Head of caudate nucleus (tissue), 42 donors: Measurements from ENCODE around the gene FARP1.
"Not testable (repeated sequence)": the region's sequence is repeated elsewhere in the genome, so short reads cannot be mapped to it uniquely, and the experiment has no call there.

Experiments used
- DNase-seq, 42 donors: peaks; one replicate each; pipeline versions ENCODE4 v3.0.0 to v3.0.0-alpha.2; 2020 to 2021; ENCODE audit warnings: mixed read lengths in 7 of 42
- intact Hi-C: fragments of 100-400 bp; cut with DNase I; formaldehyde crosslinking; loops from one replicate; pipeline ENCODE4 v1.15.0; 2022

Gene FARP1

DNA sequence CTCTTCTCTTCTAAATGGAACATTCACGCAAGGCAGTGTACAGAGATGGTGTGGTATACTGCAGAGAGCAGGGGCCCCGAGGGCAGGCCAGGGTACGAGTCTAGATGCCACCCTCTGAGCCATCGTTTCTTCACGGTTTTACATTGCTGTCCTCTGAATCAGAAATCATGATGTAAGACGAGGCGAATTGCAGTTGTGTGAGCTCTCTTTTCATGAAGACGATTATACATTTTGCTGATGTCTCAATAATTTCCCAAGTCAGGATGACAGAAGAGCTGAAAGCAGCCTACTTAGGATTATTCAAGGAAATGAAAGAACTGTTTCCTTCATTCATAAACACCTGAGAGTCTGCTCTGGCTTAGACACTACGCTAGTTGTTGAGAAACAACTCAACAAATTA lies 127.9 kb downstream of the FARP1 start:
- DNase-seq: no peak
- intact Hi-C loops: no loop called here

DNA sequence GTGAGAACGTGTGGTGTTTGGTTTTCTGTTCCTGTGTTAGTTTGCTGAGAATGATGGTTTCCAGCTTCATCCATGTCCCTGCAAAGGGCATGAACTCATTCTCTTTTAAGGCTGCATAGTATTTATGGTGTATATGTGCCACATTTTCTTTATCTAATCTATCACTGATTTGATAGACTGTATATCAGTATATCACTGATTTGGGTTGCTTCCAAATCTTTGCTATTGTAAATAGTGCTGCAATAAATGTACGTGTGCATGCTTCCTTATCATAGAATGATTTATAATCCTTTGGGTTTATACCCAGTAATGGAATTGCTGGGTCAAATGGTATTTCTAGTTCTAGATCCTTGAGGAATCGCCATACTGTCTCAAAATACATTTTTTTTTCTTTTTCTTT lies 128.8 kb downstream of the FARP1 start:
- DNase-seq, intact Hi-C loops: not testable (repeated sequence)

DNA sequence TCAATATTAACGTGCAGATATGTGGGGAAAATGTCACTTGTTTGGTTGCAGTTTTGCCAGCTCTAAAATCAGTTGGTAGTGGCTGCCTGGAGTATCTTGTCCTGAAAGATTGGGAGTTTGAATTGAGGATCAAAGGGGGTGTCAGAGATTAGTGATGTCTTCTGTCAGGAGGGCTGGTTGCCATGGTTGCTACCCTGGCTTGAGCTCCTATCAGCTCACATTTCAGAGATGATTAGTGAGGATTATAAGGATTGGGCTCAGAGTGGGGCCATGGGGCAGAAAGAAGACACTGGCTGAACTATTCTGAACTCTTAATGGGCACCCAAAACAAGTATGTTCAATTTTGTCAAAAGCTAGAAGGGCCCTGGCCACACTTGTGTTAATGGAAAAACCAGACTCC lies 129.7 kb downstream of the FARP1 start:
- intact Hi-C loops: no loop called here
- DNase-seq: no peak

DNA sequence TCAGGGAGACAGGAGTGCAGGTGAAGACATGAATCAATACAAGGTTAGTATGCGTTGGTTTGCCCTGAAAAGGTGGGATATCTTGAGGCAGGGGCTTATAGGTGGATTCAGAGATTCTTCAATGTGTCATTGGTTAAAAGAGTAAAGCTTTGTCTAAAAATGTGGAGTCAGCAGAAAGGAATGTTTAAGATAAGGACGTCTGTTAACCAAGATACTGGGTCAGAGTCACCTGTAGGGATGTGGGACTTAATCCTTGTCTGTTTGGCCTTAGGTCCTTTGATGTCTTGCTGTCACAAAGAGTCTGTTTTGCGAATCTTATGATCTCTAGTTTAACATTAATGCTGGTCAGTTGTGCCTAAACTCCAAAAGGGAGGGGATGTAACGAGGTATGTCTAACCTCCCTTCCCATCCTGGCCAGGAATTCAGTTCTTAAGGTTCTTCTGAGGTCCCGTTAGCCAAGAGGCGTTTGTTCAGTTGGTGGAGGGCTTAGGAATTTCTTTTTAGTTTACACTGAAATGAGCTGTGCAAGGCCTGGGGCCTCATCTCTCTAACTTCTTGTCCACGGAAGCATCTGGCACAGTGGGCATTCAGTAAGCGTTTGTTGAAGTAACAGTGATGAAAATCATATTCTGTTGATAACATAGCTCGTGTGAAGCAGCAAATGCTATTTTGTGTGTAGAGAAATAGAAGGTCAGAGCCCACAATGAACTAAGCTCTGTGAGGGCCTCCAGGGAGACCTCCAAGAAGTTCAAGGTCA lies 130.4 kb downstream of the FARP1 start:
- DNase-seq: no peak
- intact Hi-C loops: no loop called here

DNA sequence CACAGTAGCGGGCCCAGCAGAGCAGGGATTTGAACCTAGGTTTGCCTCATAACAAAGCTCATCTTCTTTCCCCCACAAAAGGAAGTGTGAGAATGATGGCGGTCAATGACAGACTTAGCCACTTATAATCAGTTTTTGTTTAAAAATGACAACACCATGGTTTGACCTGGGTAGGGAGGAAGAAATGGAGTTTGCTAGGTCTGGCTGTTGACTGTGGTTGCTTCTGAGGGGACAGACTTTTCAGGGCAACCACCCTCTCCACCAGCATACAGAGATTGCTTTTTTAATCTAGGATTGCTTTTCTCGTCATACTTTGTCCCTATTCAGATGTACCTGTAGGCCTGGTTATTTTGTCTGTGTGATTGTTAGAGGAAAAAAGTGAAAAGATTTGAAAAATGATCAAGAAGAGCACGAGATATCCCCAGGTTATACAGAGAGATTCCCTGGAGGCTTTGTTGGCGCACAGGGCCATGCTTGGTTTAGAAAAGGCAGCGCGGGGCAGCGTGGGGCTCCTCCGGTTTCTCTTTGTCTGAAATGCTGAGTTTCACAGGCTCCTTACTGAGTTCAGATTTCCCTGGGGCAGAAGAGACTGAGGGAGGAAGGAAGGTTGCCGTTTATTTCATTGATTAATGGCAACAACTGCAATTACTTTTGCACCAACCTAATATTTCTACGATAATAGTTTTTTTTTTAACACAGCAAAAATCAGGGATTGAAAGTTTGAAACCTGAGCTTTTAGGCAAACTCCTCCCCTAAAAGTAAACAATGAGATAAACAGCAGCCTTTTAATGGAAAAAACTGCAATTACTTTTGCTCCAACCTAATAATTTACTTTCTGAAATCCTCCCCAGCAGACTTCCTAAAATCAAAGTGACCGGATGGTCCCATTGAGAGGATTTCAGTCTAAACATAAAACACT lies 131.2 kb downstream of the FARP1 start:
- DNase-seq: peak in 1 of 42 donors; percentile 13

DNA sequence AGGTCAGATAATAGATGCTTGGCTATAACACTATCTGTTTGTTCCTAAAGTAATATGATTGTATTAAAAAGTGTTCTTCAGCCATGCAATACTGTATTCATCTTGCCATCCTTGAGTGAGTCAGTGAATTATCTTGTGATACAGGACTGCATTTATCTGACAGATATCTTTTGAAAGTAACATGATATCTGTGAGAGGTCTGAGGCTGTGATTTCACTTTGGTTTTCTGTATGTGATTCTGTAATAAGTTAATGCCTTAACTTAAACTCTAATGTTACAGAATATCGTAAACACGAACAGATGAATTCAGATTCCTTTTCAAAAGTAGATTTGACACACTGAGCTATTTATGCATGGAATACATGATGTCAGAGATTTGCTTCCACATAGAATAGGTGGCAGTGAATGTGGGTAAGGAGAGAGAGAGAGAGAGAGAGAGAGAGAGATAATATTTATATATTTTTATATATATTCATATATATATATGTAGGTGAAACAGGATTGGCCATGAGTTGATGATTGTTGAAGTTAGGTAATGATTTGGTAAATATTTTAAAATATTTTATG lies 132.1 kb downstream of the FARP1 start:
- intact Hi-C loops: no loop called here
- no peak for DNase-seq

More for the DNA sequence above, 131.2 kb downstream of the FARP1 start:
- intact Hi-C loops: no loop called here

DNA sequence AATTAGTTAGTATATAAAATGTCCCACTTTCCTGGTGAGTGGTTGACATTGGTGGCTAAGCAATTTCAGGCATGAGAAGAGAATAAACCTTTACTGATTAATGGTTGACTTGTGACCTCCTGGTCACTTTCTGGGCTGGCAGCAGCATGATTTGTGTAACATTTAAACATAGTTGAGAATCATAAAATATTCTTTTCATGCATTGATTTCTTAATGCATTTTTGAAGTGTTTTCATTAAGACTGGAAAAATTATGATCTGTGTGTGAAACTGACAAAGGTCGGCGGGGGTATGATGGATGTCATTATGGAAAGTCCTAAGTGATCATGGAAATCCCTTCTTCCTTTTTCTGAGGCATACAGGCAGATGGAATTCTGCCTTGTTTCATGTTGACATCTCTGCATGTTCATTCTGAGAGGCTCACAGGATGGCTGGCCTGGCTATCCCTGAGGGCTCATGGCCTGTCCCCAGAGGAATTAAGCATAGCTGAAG lies 132.8 kb downstream of the FARP1 start:
- intact Hi-C loops: no loop called here
- DNase-seq: no peak

DNA sequence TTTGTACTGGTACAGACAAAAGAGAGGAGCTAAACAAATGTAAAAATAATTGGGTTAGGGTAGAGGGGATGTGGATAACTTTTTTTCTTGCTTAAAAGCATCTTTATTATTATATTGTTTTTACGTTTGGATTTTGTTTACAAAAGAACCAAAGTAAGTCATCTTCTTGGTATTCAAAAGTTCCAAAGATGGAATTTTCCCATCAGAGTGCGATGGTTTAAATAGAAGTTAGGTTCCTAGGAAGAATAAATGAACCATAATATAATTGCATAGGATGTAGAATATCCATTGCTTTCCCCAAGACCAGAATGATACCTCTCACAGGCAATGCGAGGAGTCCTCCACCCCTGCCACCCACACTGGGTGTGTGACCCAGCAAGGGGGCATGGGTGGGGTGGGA lies 133.6 kb downstream of the FARP1 start:
- intact Hi-C loops: no loop called here
- no peak for DNase-seq

DNA sequence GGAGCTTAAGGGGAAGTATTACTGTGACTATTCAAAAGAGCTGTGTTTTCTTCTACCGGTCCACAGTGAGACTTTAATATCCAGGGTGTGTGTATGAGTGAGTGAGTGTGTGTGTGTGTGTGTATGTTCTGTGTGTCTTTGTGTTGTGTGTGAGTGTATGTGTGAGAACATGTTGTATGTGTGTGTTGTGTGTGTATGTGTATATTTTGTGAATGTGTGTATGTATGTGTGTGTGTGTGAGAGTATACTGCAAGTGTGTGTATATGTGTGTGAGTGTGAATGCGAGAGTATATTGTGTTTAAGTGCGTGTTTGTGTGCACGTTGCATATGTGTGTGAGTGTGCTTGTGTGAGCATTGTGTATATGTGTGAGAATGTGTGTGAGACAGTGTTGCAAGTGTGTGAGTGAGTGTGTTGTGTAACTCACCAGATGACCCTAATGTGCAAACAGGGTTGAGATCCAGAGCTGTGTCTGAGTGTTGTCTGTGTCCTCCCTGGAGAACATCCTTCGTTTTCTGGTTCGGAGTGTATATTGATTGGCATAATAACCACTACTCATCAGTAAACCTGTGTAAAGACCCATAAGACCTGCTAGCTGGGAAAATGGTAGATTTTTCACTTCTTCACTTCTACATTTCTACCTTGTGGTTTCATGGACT lies 135.3 kb downstream of the FARP1 start:
- intact Hi-C loops: no loop called here
- DNase-seq: no peak

DNA sequence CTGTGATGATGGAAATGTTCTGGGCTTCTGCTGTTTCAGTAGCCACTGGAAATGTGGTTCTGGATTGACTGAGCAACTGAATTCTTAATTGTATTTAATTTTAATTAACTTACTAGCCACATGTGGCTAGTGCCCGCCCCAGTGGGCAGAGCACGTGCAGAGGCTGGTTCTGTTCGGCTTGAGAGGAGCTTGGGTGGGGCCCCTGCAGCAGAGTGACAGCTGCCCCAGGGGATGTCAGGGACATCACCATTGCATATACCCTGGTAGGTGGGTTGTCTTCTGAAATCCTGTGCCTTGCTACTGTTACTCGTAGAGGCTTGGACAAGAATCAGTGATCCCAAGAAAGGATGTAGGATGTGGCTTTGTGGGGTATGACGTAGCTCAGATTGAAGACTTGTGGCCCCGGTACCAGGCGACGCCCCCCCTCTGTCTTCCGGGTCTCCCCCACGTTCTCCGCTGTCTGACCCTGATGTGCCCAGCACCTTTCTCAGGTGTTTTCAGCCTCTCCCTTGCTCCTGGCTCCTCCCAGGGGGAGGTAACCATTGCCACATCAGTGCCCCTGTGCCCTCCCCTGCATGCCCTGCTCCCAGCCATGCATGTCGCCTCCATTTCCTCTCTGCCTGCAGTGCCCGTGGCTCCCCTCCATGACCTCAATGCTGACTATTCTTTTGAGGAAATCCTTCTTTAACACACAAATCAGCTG lies 136.7 kb downstream of the FARP1 start:
- intact Hi-C loops: no loop called here
- DNase-seq: peak in 1 of 42 donors; percentile 40

DNA sequence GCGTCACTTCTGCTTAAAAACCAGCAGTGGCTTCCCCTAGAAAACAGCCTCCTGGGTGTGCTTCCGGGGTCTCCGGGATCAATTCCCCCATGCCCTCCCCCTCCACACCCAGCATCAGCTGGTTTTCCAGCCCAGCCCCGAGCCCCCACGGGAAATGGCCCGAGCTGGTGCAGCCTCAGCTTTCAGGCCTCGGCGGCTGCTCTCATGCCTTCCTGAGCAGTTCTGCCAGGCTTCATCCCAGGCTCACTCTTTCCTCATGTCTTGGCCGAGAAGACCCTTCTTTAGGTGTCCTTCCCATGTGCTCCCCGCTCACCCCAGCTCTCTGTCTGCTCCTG lies 137.2 kb downstream of the FARP1 start:
- intact Hi-C loops: no loop called here
- no peak for DNase-seq

DNA sequence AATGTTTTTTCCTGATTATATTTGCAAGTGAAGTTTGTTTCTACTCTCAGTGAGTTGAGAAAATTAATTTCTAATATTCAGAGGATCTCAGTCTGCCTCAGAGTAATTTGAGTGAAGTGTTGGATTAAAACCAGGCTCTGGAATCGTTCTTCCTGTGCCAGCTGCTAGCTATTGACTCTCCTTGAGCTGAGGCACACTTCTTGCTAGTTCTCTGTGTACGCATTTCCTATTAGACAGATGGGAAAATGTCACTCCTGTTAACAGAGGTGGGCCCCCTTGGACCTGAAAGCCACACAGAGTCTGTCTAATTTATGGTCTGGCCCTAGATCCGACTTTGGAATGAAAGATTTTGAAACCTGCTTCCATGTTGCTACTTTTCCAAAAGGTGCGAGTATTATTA lies 141.8 kb downstream of the FARP1 start:
- intact Hi-C loops: no loop called here
- no peak for DNase-seq

DNA sequence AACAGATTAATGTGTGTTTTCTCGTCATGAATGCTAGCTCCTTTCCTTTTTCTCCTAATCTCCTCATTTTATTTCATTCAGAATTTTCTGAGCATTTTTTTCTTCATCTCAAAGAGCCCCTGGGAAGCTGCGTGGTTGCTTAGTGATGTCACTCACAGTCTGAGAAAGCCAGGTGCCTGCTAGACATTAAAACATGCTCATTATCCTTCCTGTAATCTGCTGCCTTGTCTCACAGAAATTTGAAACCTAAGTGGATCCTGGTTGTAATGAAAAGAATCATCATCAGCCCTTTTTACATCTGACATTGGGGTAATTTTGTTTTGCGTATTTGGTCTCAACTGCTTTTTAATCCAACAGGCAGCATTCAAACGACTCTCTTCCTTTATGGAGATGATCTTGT lies 142.4 kb downstream of the FARP1 start:
- no peak for DNase-seq
- intact Hi-C loops: no loop called here

DNA sequence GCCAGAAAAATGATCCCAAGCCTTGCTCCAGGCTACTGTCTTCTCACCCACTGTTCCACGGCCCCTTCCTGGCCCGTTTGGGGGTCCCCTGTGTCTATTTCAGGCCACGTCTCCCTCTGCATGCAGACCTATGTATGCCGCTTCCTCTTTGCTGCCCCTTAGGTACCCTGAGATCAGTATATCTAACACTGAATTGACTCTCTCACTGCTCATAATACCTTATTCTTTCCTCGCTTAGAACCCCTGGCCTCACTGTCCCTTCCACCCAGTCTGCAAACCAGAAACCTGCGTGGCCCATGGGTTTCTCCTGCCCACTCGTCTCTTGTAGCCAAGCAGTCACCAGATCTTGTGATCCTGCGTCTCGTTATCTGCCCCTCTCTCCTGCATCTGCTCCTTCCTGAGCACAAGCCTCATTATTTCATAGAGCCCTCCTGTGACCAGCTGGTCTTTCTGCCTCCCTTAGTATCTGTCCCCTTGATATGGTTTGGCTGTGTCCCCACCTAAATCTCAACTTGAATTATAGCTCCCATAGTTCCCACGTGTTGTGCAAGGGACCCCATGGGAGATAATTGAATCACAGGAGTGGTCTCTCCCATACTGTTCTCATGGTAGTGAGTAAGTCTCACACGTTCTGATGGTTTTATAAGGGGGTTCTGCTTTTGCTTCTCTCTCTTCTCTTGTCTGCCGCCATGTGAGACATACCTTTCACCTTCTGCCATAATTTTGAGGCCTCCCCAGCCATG lies 143.1 kb downstream of the FARP1 start:
- intact Hi-C loops: no loop called here
- no peak for DNase-seq

DNA sequence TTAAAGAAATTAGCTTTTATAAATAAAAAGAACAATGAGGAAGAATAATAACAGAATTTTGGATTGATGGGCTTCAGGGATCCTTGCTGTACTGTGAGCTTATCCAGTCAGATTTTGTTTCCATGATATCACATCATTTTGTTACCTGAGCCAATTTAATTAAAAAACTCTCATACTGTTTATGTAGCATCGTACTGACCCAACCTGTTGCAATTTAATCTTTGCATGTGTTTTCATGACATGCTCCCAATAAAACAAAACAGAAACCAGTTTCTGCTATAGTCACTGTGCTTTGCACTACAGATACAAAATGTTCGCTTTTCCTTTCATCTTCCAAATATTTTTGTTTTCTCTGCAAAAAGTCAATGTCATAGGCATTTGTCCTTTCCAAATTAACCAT lies 143.9 kb downstream of the FARP1 start:
- intact Hi-C loops: no loop called here

DNA sequence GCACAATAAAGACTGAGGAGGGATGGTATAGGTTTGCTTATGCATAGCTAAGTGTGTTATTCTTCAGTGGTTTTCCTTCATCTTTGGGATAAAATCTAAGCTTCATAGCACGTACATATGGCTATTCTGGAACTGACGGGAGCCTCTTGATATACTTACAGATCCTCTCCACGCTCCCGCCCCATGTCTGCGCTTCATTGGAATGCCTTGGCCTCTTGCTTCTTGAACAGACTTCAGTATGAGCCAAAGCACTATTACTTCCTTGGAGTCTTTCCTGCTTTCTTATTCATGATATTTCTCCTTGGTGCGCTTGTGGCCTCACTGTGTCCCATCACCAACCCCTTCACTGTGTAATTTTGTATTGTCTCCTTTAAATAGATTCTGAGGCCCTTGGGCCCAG lies 145.3 kb downstream of the FARP1 start:
- DNase-seq: no peak
- intact Hi-C loops: no loop called here

More for the DNA sequence above, 143.9 kb downstream of the FARP1 start:
- no peak for DNase-seq

DNA sequence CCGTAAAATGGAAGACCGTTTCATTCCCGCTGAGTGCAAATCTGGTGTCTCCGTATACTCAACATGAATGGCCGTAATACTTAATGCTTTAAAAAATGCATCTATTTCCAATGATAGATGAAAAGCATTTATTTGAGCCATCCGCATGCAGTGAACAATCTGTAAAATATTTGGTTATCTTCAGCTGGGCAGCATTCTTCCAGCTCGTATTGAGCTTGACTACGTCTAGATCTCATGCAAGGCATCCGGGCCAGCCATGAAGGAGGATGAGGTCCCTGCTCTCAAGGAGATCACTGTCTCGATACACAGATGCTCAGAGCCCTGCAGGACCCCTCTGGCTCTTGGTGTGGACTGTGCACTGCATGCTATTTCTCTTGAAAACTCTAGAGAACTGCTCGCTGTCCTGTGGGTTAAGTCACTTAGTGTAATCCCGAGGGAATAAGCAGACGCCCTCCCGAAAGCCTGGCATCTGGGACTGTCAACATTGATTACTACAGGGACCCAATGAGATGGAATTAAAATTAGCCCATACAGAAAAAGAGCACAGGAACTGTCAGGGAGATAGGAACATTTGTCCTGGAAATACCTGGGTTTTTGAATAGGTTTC lies 146.5 kb downstream of the FARP1 start:
- intact Hi-C loops: no loop called here
- DNase-seq: no peak

DNA sequence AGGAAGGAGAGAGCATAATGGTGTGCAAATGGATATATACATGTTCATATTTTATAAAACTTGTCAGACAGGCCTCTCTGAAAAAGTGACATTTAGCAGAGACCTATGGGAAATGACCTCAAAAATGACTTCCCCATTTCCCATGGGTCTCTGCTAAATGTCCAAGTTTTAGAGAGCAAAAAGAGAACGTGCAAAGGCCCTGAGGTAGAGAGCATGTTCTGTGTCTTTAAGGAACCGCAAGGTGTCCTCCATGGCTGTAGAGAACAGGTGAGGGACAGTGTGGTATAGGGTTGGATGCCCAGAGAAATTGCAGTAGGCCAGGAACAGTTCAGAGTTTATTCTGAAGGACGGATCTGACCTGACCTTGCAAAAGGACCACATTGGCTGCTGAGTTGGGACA lies 147.4 kb downstream of the FARP1 start:
- DNase-seq: no peak
- intact Hi-C loops: no loop called here
